Measurements from ENCODE around the gene TPM3.
"Not testable (repeated sequence)": the region's sequence is repeated elsewhere in the genome, so short reads cannot be mapped to it uniquely, and the experiment has no call there.

The TPM3 gene

DNA sequence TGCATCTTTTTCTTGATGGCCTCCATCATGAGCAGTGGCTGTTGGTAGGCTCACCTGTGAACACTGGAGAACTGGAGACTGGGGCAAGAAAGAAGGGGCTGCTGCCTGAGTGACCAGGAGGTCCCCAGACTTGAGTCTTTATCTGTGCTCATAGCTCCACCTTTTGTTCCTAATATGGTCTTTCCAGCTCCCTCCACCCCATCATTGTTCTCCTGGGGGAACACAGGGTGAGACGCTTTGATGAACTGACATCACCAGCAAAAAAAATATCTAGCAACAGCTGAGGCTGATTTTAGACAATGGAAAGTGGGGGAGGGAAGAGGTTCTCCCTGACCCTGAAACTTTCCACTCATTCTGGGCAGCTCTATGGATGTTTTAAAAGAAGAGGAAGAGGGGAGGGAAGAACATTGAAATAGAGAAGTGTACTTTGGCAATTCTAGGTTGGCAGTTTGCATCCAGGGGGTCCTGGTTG, at the start of gene TPM3:
Gene TPM3, minus strand, starts transcription at position 111 of the 472 bp plus-strand sequence. Its CDS starts 82 bp downstream, at position 29.
- no peak for DNase-seq

DNA sequence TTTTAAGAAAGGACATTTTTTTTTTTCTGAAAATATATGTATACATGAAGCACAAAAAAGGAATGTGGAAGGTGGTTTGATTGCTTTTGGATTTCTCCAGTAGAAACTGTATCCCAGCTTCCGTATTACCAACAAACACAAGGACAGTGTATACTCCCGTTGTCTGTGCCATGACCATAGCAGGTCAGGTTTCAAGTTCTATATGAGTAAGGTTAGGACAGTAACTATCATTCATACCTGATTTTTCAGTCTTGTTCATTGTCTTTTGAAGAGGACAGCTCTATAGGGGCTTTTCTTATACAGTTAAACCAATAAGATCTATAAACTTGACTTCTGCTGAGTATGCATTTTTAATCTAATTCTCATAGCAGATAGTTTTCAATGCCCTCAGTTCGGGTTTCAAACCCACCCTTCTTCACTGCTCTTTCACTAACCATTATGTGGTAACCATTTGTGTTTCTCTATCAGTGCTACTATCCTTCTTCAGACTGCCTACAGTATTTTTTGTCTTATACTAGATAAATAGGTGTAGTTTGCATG, 48.5 kb upstream of the TPM3 start:
- DNase-seq: no peak

DNA sequence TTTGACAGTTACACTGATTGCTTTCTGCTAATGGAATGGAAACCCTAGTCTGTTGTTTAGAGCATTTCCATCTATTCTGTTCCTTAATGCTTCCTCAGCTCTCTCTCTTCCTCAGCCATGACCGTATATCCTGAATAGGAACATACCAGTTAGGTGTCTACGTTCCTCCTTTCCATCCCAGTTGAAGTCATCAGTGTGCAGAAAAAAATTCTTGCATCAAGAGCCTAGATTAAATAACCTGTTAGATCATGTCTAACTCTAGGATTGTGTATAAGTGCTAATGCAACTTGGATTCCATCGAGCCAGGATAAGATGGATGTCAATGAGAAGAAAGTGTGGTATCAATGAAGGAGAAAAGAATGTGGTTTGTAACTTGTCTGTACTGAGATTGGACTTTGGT, 47.6 kb upstream of the TPM3 start:
- DNase-seq: no peak

DNA sequence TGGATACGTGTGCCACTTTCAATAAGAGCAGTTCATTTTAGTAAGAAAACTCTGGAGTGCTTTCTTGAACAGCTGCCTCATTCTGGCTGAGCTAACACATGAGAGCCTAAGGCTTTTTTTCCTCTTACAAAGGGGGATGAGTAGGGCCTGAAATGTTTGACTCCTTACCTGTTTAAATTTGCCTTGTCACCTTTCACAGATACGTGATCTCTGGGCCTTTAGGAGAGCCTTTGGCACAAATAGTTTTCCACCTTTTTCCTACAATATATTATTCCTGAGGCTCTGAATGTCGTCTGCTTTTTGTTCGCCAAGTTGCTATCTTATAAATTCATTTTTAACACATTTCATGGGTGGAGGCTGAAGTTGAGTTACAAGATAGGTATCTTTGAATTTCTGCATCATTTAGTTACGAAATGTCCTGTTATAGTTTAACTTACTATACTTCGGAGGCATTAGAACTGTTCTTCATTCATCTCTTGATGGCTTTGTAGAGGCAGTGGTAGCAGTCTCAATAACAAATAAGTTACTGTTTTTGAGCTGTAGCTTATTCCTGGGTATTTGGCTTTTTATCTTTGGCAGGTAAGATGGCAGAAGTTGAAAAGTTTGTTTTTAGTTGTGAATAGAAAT, 46.1 kb upstream of the TPM3 start:
- no peak for DNase-seq

DNA sequence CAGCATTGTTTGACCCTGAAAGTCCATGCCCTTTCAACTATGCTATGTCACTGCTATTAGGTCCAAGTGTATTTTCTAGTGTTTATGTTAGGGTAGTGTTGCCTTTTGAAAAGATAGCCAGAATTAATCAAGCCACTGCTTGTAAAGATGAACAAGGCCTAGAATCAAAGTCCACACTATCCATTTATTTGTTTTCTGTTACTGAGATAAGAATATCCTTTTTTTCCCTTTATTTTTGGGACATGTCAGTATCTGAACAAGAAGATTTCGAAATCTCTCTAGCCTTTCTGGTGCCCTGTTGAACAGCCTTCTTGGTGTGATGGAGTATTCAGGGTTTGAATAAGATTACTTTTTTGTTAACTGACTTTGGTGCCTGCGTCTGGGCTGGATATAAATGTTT, 45.5 kb upstream of the TPM3 start:
- DNase-seq: no peak

DNA sequence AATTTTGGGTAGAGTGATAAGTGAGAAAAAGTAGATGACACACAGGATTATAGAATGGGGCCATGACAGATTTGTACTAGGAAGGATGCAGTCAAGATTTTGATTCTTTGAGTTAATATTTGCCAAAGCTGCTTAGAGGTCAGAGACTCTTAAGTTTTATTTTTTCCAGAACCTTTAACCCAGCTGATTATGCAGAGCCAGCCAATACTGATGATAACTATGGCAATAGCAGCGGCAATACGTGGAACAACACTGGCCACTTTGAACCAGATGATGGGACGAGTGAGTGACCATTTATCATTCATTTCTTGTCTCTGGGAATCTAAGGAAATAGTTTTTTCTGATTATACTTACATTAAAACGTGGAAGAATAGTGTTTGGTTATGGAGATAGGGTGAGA, 45.0 kb upstream of the TPM3 start:
- DNase-seq: no peak

DNA sequence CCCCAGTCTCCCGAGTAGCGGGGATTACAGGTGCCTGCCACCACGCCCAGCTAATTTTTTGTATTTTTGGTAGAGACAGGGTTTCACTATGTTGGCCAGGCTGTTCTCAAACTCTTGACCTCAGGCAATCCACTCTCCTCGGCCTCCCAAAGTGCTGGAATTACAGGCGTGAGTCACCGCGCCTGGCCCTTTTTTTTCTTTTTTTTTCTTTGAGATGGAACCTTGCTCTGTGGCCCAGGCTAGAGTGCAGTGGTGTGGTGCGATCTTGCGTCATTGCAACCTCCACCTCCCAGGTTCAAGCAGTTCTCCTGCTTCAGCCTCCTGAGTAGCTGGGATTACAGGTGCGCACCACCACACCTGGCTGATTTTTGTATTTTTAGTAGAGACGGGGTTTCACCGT, 41.2 kb upstream of the TPM3 start:
- not testable (repeated sequence) for DNase-seq

DNA sequence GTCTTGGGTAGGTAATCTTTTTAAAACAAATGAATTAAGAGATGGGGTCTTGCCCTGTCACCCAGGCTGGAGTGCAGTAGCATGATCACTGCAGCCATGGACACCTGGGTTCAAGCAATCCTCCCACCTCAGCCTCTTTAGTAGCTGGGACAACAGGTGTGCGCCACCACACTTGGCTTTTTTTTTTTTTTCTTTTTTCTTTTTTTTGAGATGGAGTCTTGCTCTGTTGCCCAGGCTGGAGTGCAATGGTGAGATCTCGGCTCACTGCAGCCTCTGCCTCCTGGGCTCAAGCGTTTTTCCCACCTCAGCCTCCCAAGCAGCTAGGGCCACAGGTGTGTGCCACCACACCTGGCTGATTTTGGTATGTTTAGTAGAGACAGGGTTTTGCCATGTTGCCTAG, 39.2 kb upstream of the TPM3 start:
- DNase-seq: not testable (repeated sequence)

DNA sequence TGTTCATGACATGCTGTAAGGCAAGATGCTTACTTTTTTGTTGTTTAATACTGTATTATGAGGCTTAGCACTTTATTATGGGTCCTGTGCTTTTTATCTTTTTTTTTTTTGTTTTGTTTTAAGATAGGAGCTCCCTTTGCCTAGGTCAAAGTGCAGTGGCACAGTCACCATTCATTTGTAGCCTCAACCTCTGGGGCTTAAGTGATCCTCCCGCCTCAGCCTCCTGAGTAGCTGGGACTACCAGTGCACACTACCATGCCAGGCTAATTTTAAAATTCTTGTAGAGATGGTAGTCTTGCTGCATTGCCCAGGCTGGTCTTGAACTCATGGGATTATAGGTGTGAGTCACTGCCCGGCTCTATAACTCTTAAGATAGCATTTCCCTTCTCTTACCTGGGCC, 33.5 kb upstream of the TPM3 start:
- DNase-seq: no peak

DNA sequence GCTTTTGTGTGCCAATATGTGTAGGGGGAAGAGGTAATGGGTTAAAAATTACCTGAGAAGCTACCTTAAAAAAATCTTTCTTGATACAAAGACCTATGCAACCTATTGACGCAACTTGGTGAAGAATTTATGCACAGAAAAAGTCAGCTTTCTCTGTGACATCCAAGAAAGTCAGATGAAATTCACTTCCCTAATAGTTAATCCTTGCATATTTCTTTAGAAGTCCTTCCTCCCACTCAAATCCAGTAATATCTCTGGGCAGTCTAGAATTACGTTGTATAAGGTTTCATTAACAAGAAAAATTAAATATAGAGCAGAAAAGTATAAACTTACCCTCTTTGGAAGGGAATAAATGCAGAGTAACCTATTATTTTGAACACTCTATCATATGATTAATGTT, 31.7 kb upstream of the TPM3 start:
- DNase-seq: no peak

DNA sequence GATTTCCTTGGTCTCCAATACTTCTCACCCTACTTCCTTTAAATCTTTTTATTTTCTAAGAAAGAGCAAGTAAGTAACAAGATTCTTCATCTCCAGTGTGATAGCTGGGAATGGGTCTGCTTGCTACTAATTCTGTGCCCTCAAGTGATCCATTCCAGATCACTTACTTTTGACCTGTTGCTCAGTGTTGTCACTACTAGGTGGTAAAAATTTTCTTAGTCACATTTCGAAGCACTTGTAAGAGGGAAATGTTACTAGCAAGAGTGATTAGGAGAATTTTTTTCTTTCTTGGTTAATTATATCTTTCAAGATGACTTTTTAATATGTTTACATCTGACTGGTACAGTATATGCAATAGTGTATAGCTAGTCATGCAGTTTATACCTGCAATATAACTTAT, 31.0 kb upstream of the TPM3 start:
- DNase-seq: no peak

DNA sequence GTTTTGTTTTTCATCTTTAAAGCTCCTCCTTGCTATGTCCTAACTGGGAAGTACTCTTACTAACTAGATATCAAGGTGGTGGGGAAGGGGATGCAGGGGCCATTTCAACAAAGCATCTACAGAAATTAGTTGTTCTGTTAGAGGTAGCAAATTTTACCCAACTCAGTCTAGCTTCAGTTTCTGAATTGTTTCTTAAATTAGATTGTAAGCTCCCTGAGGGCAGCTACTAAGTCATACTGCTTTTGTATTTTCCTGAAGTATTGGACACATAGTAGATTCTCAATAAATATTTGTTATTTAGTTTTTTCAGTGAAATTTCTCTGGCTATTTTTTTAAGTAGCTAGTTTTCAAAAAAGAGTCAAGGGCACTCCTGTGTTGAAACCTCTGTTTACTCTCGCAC, 30.6 kb upstream of the TPM3 start:
- DNase-seq: no peak

DNA sequence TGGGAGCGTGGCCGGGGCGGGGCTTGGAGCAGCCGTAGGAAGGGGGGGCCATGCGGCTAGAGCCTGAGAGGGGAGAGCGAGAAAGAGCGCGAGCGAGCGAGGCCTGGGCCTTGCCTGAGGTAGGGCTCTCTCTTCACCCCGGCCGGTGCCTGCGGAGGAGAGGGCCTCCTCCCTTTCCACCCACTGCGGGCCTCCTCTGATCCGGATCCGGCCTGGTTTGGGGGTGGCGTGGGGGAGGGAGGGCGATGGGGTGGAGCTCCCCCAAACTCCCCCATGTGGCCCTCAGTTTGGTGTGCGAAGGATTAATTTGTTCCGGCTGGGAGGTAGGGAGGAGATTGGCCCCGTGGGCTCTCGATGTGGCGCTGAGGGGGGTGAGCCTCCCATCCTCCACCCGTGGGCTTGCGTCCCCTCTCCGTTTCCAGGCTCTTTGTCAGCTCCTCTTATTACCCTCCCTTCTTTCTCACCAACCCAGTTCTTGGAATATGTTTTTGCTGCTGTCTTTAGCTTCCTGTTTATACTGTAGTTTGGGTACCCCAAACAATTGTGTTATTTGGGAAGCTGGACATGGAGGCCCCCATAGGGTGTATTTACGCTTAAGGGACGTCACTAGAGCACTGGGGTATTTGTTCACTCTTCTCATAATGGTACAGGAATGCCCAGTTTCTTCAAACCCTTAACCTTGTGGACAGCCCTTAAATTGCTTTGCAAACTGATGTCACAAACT, 29.5 kb upstream of the TPM3 start:
- peak in 1 of 2 experiments; percentile 32 for DNase-seq

DNA sequence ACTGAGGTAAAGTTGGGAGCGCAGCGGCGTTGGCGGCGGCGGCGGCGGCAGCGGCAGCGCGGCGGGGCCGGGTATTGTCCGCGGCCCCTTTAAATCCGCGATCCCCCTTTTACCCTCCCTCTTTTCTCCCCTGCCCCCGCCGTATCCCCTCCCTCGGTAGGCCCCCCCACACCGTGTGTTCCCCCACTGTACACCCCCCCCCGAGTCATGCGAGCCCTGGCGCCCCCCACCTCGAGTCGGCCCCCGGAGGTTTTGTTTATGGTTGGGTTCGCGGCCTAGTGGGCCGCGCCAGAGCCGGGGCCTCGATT, 29.0 kb upstream of the TPM3 start:
- DNase-seq: no peak

DNA sequence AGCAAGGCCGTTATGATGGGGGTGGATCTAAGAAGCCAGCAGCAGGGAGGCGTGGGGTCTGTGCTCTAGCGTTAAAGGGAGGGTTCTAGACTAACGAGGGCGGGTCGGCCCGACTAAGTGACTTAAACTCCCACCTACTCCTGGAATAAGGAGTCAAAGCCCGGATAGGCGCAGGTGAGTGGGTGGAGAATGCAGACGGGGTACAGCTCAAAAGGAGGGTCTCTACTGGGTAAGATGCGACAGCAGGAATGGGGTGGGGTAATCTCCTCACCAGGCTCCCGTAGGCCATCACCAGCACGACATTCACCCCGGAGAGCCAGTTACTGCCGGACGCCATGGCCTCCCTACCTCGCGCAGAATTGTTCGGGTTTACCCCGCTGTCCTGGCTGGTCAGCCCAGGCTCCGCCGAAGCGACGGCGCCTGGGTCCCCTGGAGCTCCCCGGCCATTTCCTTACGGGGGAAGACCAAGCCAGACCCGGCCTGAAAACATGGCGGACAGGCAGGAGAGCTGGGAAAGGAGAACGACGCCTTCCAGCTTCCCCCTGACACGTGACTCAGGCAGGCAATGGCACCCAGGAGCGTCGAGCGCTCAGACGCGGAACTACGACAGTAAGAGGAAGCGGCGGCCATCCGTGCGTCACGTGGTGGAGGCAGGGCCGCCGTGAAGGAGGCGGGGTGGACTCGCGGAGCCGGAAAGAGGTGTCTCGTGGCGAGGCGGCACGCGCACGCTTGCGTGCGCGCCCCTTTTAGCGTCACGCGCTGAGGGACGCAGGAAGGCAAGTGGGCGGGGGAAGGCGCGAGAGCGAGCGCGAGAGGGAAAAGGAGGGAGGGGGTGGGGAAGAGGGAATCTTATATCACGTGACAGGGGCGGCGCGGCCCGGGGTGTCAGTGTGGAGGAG, 28.4 kb upstream of the TPM3 start, which contains the start of gene UBAP2L:
Gene UBAP2L, plus strand, starts transcription at position 885 of the 899 bp plus-strand sequence. CDS start 4,169 bp downstream, outside the sequence.
- peak; percentile 97 to 98 for DNase-seq

DNA sequence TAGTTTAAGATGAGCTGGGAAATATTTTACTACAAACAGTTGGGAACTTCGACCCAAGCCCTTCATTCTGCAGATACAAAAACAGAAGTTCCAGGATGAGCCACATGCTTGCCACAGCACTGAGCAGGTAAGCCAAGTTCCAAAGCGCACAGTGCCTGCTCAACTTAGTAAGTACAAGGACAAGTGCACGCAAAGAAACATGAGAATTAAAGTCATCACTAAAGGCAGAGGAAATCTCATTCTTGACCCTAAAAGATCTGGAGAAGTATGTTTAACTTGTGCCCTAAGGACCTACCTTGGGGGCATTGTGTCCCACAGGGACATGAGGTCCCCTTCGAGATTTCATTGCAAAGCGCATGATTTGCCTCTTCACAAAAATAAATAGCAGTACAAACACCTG, 27.6 kb upstream of the TPM3 start:
- DNase-seq: no peak

DNA sequence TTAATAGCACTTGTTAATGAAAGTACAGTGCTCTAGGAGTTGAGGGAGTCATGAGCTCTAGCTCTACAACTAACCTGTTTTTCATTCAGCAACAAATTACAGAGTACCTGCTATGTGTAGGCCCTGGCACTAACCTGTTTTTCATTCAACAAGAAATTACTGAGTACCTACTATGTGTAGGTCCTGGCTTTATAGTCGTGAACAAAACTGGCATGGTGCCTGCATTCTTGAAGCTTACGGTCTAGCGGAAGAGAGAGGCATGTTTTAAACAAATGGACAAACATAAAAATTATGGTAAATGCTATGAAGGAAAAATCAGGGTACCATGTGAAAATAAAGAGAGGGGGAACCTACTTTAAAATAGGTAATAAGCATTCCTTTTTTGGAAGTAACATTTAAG, 26.6 kb upstream of the TPM3 start:
- DNase-seq: no peak

DNA sequence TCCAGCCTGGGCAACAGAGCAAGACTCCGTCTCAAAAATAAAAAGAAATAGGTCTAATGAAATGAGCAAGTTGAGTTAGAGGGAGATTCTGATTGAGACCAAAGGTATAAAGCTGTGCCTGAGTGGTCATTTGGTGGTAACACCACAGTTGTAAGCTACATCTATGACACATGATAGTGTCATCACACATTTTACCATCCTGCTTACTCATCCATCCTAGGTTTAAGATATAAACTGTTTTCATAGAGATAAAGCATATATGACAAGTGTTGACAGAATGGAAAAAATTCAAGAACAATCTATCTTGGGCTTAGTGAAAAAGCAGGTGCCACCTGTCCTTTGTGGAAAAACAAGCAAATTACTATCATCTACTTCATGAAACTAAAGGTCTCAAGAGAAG, 21.4 kb upstream of the TPM3 start:
- no peak for DNase-seq

DNA sequence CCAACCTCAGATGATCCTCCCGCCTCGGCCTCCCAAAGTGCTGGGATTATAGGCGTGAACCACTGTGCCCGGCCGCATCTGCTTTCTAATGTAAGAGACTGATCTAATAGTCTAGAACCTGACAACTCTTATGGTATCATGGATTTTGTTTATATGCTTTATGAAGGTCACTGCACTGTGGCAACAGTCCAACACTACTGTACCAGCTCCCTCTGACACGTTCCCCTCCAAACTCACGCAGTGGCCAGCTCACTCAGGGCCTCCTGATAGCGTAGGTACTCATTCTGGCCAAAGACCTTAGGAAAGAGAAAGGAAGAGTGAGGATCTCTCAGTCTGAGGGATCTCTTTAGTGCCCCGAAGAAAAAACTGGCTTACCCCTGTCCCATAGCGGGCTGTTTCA, 20.2 kb upstream of the TPM3 start:
- DNase-seq: no peak

DNA sequence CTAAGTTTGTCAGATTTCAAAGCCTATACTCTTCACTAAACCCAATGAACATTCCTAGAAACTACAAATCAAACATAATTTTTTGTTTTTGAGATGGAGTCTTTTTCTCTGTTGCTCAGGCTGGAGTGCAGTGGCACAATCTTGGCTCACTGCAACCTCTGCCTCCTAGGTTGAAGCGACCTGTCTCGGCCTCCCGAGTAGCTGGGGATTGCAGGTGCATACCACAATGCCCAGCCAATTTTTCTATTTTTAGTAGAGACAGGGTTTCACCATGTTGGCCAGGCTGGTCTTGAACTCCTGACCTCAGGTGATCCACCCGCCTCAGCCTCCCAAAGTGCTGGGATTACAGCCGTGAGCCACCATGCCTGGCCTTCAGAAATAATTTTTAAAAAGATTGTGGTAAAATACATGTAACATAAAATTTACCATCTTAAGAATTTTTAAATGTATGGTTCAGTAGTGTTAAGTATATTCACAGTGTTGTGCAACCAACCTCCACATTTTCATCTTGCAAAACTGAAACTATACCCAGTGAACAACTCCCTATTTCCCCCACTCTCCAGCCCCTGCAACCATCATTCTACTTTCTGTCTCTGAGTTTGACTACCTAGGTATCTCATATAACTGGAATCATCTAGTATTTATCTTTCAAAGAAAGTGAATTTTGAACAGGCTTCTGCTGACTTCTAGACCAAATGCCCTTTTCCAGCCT, 16.9 kb upstream of the TPM3 start:
- no peak for DNase-seq

DNA sequence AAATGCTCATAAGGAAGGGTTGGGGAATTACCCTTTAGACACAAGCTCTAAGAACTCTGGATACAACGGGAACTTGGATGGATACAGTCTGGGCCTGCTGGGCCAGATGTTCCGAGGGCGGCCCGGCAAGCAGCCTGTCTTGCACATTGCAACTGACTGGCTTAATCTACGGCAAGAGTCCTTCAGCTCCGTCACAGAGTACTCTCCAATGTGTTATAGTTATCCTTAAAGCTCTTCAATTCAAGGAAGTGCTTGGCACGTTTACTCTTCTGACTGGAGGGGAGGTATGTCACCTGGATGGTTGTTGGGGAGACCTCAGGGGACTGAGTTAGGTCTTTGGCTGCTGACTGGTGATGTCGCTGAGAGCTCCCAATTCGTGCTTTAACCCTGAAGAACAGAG, 15.4 kb upstream of the TPM3 start:
- DNase-seq: no peak

DNA sequence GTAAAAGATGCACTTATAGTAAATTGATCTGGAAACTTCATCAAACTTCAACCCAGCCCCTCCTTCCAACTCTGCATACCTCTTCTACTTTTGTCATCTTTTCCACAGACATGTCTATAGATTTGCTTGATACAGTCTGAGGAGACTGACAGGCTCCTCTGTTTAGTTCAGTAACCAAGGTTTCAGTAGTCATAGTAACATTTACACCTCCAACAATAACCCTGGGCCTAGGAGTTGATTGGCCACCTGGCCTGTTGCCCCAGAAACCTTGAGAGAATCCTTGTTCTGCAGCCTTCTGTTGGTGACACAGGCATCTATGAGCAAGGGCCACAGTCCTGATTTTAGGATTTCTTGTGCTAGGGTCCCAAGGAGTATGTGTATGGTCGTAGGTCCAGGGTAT, 14.3 kb upstream of the TPM3 start, which contains the start of gene CFAP141:
Gene CFAP141, minus strand, starts transcription at position 138 of the 400 bp plus-strand sequence. Its CDS starts 26 bp downstream, at position 112.
- DNase-seq: no peak

DNA sequence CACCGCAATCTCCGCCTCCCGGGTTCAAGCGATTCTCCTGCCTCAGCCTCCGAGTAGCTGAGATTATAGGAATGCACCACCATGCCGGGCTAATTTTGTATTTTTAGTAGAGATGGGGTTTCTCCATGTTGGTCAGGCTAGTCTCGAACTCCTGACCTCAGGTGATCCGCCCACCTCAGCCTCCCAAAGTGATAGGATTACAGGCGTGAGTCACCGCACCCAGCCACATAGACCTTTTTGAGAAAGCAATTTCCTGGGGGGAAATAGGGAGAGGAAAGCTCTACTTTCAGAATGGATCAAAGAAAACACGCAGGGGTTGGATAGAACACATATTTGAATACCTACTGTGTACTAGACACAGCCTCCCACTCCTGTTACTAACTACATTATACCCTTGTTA, 13.9 kb upstream of the TPM3 start:
- DNase-seq: not testable (repeated sequence)

All from NCI-H1930 (cell line).